DOHH2 (cell line): ENCODE data around the gene CRELD1.

Source experiments
- H3F3A ChIP-seq: fragments of 200-600 bp; sonication (generic), shearing (Covaris generic); 2 replicates; pipeline ENCODE4 v1.6.0; 2016; ENCODE audit warnings: antibody characterized with exemption, mild to moderate bottlenecking; ENCODE audit not compliant: control insufficient read depth, insufficient read depth
- H3K27ac ChIP-seq: fragments of 200-600 bp; sonication (generic); 2 replicates; pipeline ENCODE4 v1.5.1; 2014; ENCODE audit warnings: low read depth, mild to moderate bottlenecking, low read length, moderate library complexity
- H3K27me3 ChIP-seq: fragments of 200-600 bp; sonication (generic); 2 replicates; pipeline ENCODE4 v1.6.1; 2014; ENCODE audit warnings: mild to moderate bottlenecking, low read length, mixed read lengths; ENCODE audit not compliant: control insufficient read depth
- H3K36me3 ChIP-seq: fragments of 200-600 bp; sonication (generic); 2 replicates; pipeline ENCODE4 v1.6.1; 2014; ENCODE audit warnings: mild to moderate bottlenecking, low read length, moderate library complexity, mixed read lengths; ENCODE audit not compliant: control insufficient read depth
- H3K4me1 ChIP-seq: fragments of 200-600 bp; sonication (generic); 2 replicates; pipeline ENCODE4 v1.6.1; 2014; ENCODE audit warnings: mild to moderate bottlenecking, low read length, mixed read lengths; ENCODE audit not compliant: control insufficient read depth
- H3K4me2 ChIP-seq: fragments of 200-600 bp; sonication (generic); 2 replicates; pipeline ENCODE4 v1.6.0; 2014; ENCODE audit warnings: mild to moderate bottlenecking, low read length, moderate library complexity
- H3K4me3 ChIP-seq: fragments of 200-600 bp; sonication (generic); 2 replicates; pipeline ENCODE4 v1.5.1; 2014; ENCODE audit warnings: mild to moderate bottlenecking, low read length, mixed read lengths
- H3K79me2 ChIP-seq: fragments of 200-600 bp; sonication (generic); 2 replicates; pipeline ENCODE4 v1.6.1; 2014; ENCODE audit warnings: mild to moderate bottlenecking, low read length, mixed read lengths; ENCODE audit not compliant: control insufficient read depth
- H3K9me2 ChIP-seq: fragments of 200-600 bp; sonication (generic); replicated peaks from 2 replicates; pipeline ENCODE4 v1.6.1; 2014; ENCODE audit warnings: mild to moderate bottlenecking, low read length, mixed read lengths; ENCODE audit not compliant: control insufficient read depth
- H3K9me3 ChIP-seq: fragments of 200-600 bp; sonication (generic); 2 replicates; pipeline ENCODE4 v1.6.1; 2014; ENCODE audit warnings: antibody characterized with exemption, low read length, mixed read lengths; ENCODE audit not compliant: control insufficient read depth, insufficient read depth
- H4K20me1 ChIP-seq: fragments of 200-600 bp; sonication (generic); 2 replicates; pipeline ENCODE4 v1.6.0; 2014; ENCODE audit warnings: low read depth, mild to moderate bottlenecking, antibody characterized with exemption, low read length, moderate library complexity; ENCODE audit not compliant: control insufficient read depth, insufficient read depth
- CTCF ChIP-seq: fragments of 200-600 bp; sonication (generic); IDR thresholded peaks from one replicate; pipeline ENCODE4 v1.5.1; 2014; ENCODE audit warnings: antibody characterized with exemption, mild to moderate bottlenecking, low read depth, low read length; ENCODE audit not compliant: poor library complexity, severe bottlenecking
- EZH2phosphoT487 ChIP-seq: fragments of 200-600 bp; sonication (generic); IDR thresholded peaks from 2 replicates; pipeline ENCODE4 v1.6.1; 2017; ENCODE audit warnings: borderline replicate concordance, mild to moderate bottlenecking, antibody characterized with exemption, low read length, moderate library complexity, mixed read lengths

CRELD1 gene

GRCh38 chr3:9966841-9967240 lies 33.2 kb downstream of the CRELD1 start:
- no peaks in the 10 kb centered on the region for H3K4me1 ChIP-seq
- no peaks in the 10 kb centered on the region for H3K79me2 ChIP-seq
- no peak overlapping the region for H3K4me3 ChIP-seq
- H3K9me3 ChIP-seq: no peaks in the 10 kb centered on the region
- H3K27me3 ChIP-seq: no peaks in the 10 kb centered on the region
- H3K4me2 ChIP-seq: no peak overlapping the region
- peaks cover 40% of the 10 kb centered on the region for H3K36me3 ChIP-seq
- TF ChIP-seq CTCF (no peak), EZH2phosphoT487 (no peak)
- no peaks in the 10 kb centered on the region for H4K20me1 ChIP-seq
- H3K9me2 ChIP-seq: no peaks in the 10 kb centered on the region
- H3K27ac ChIP-seq: no peak overlapping the region
- no peaks in the 10 kb centered on the region for H3F3A ChIP-seq

- Histone ChIP-seq H3K27ac (no peak overlapping the region), H3K9me3 (no peaks in the 10 kb centered on the region), H3K4me2 (no peak overlapping the region), H3K9me2 (no peaks in the 10 kb centered on the region), H3K4me1 (no peaks in the 10 kb centered on the region), H3K36me3 (peaks cover 56% of the 10 kb centered on the region), H3K27me3 (no peaks in the 10 kb centered on the region), H3F3A (no peaks in the 10 kb centered on the region), H3K79me2 (no peaks in the 10 kb centered on the region), H3K4me3 (no peak overlapping the region), H4K20me1 (no peaks in the 10 kb centered on the region)
- TF ChIP-seq EZH2phosphoT487: no peak
- TF ChIP-seq CTCF: no peak
Measured at GRCh38 chr3:9969632-9970019, 36.0 kb downstream of the CRELD1 start.

DNA sequence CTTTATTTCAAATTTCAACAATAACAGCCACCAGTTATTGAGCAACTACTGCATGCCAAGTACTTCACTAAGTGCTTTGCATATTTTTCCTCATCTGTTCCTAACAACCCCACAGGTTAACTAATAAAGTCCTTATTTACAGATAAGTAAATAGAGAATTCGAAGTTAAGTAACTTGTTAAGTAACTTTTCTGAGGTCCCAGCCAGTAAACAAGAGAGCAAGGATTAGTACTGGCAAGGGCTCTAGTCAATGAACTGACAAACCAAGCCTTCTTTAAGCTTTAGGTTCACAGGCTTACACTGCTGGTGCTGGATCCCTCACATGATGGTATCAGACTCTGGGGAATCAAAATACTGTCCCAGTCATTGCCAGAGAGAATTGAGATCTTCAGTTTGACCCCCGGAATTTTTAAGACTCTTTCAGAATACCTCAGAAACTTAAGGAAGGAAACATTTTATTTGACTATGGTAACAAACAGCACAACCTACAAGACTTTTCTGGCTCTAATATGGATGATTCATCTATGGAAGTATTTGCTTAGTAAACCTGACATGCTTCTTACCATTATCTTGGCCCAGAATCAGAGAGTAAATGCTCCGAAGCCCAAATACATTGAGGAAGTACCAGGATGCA lies 36.5 kb downstream of the CRELD1 start:
- Histone ChIP-seq H3F3A (no peaks in the 10 kb centered on the region), H3K79me2 (no peaks in the 10 kb centered on the region), H3K9me3 (no peaks in the 10 kb centered on the region), H3K27ac (no peak overlapping the region), H3K9me2 (no peaks in the 10 kb centered on the region), H3K27me3 (no peaks in the 10 kb centered on the region), H3K4me2 (no peak overlapping the region), H3K36me3 (peaks cover 56% of the 10 kb centered on the region), H4K20me1 (no peaks in the 10 kb centered on the region), H3K4me1 (no peaks in the 10 kb centered on the region), H3K4me3 (no peak overlapping the region)
- TF ChIP-seq EZH2phosphoT487 (no peak), CTCF (no peak)
